HG03378 (cell line): Measurements from ENCODE around the gene RNF145.
"Not testable (repeated sequence)": the region's sequence is repeated elsewhere in the genome, so short reads cannot be mapped to it uniquely, and the experiment has no call there.

Experiments
- ATAC-seq: cut with Tn5 transposase; IDR thresholded peaks from one replicate; pipeline ENCODE4 v1.9.1; 2021; ENCODE audit warnings: mild to moderate bottlenecking, moderate library complexity; ENCODE audit not compliant: unreplicated experiment

The RNF145 gene

GRCh38 chr5:159163027-159163700, 46.2 kb downstream of the RNF145 start:
- no peak for ATAC-seq

GRCh38 chr5:159161361-159162214, 47.8 kb downstream of the RNF145 start:
- no peak for ATAC-seq

GRCh38 chr5:159158553-159159091, 50.7 kb downstream of the RNF145 start:
- not testable (repeated sequence) for ATAC-seq

GRCh38 chr5:159157552-159157951, 51.8 kb downstream of the RNF145 start:
- ATAC-seq: no peak

- peak; percentile 59 for ATAC-seq
These were observed 52.7 kb downstream of the RNF145 start for GRCh38 chr5:159156426-159157238.

- ATAC-seq: peak; percentile 11
These were observed 53.4 kb downstream of the RNF145 start for GRCh38 chr5:159155960-159156359.

GRCh38 chr5:159152876-159153275, 56.5 kb downstream of the RNF145 start:
- ATAC-seq: no peak

GRCh38 chr5:159149085-159149484, 60.3 kb downstream of the RNF145 start:
- no peak for ATAC-seq

GRCh38 chr5:159147976-159148375, 61.4 kb downstream of the RNF145 start:
- no peak for ATAC-seq

GRCh38 chr5:159146839-159147238, 62.5 kb downstream of the RNF145 start:
- ATAC-seq: no peak

GRCh38 chr5:159145160-159145559, 64.2 kb downstream of the RNF145 start:
- not testable (repeated sequence) for ATAC-seq

- no peak for ATAC-seq
These were observed 69.6 kb downstream of the RNF145 start for GRCh38 chr5:159139802-159140201.

- no peak for ATAC-seq
These were observed 73.3 kb downstream of the RNF145 start for GRCh38 chr5:159135896-159136531.

GRCh38 chr5:159133041-159133741, 76.2 kb downstream of the RNF145 start:
- no peak for ATAC-seq

- ATAC-seq: no peak
These were observed 76.8 kb downstream of the RNF145 start for GRCh38 chr5:159132429-159133040.

GRCh38 chr5:159131951-159132350, 77.4 kb downstream of the RNF145 start:
- no peak for ATAC-seq

- ATAC-seq: no peak
These were observed 78.5 kb downstream of the RNF145 start for GRCh38 chr5:159130871-159131270.

GRCh38 chr5:159128070-159128541, 81.2 kb downstream of the RNF145 start:
- no peak for ATAC-seq

GRCh38 chr5:159123700-159124099, 85.7 kb downstream of the RNF145 start:
- ATAC-seq: no peak
